Tibial nerve (tissue), 4 donors: ENCODE data around the gene CDC42BPB.

Experiments
- CTCF ChIP-seq, 5 experiments: fragments of 200-600 bp in 3 of 5; fragments of 450-650 bp in 2 of 5; sonication (generic) in 3 of 5; IDR thresholded peaks; one replicate each; pipeline ENCODE4 v1.5.1; 2016 to 2019; ENCODE audit warnings: antibody characterized with exemption in 5 of 5, mild to moderate bottlenecking in 3 of 5, moderate library complexity in 2 of 5
- EP300 ChIP-seq, 2 donors: sonication (generic); formaldehyde crosslinking; IDR thresholded peaks; one replicate each; pipeline ENCODE4 v1.6.1; 2017; ENCODE audit warnings: antibody characterized with exemption in 2 of 2, mild to moderate bottlenecking in 1 of 2

GRCh38 chr14:102986810-102987579 is 70.4 kb downstream of the CDC42BPB start:
- no peak for TF ChIP-seq CTCF (IDR thresholded peaks at IDR 0.05)
- no peak for TF ChIP-seq EP300 (IDR thresholded peaks at IDR 0.05)
